NCI-H82 treated with DMSO at 0.1 percent for 48 hours (cell line): ENCODE data around the gene SLC30A1.
A peak's percentile ranks its signal among the peaks of the same experiment; 100 is the strongest.
"Not testable (repeated sequence)": the region's sequence is repeated elsewhere in the genome, so short reads cannot be mapped to it uniquely, and the experiment has no call there.

ENCODE experiments used
- DNase-seq: peaks from one replicate; lab custom pipeline; 2025; ENCODE audit not compliant: unreplicated experiment; lab: John Stamatoyannopoulos, UW

The SLC30A1 gene

DNA sequence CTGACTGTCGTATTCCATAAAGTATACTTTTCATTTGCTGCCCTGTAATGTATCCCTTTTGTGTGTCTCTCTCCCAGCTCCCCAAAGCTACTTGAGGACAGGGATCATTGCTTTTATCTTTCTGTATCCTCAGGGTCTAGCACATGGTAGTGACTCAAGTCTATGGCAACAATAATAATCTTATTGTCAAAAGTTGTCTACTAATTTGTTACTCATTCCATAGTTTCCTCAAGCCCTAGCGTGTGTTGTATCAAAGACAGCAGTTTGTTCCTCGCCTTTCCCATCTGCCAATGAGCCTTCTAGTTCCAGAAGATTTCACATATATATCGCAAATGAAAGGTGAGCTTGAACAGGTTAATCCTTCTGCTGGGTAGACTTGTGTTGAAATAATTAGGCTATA is 9.8 kb upstream of the SLC30A1 start:
- DNase-seq: no peak

DNA sequence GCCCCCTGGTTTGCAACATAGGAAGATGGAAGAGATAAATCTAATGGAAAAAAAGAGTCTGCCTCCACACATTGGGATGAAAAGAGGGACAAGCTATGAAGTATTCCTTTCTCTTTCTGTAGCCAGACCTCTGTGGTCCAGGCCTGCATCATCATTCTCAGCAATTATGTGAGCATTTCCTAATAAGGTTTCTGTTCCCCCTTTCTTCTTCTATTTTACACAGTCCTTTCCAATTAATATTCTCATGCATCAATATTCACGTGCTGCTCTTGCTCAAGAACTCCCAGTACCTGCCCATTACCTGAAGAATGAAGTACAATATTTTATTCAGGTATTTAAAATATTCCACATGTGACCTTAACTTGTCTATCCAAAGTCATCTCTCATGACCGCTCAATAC is 8.2 kb upstream of the SLC30A1 start:
- DNase-seq: no peak

DNA sequence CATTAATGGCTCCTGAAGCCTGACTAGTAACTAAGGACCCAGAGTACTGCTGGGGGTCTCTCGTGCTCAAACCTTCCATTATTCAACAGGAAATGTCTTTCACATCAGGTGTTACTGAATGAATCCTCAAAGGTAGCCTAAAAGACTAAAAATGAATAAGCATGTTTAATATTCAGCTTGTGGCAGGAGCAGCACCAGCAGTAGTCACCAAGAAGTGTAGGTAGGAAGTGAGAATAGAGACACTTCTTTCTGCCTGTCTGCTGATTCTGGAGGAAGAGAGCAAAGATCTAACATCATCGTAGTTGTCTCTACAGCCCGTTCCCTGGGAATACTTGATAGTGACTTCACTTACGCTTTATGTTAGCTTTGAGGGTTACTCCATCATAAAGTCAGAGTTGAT is 7.6 kb upstream of the SLC30A1 start:
- no peak for DNase-seq

DNA sequence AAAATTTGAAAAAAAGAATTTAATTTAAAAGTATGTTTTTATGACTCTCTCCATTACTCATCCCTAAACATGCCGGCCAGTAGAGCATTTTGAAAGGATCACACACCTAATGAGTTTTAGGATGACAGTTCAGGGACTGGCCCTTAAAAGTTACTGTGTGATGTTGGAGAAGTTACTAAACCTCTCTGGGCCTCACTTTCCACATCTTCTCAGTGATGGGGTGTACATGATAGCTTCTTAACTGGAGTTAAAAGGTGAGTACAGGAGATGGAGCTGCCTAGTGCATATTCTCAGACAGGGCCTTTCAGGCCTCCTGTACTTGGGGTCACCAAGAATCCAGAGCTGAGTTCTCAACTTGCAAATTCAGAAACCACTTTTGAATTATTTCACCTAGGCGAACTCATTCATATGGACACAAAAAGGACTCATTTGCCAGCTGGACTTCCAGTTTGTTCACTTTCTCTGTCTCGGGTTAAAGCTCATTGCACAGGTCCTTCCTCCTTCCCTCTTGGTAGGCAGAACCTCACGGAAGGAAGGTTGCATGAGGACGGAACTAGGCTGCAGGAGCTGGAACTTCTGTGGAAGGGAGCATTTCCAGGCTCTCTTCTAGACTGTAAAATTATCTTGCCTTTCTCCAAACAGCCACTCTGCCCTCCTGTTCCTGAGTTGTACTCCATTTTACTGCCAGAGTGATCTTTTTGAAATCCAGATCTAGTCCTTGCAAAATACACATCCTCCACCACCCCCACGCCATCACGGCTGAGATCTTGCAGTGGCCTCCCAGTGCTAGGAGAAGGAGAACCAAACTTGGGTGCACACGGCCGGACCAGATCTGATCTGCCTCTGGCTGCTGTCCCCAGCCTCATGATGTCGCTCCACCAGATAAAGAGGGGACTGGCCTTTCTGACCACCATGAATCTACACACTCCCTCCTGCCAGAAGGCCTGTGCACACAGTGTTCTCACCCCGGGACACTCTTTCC is 4.3 kb upstream of the SLC30A1 start:
- DNase-seq: no peak

GRCh38 chr1:211581526-211581925 is 2.6 kb upstream of the SLC30A1 start:
- DNase-seq: no peak

GRCh38 chr1:211580303-211580687 is 1.3 kb upstream of the SLC30A1 start:
- no peak for DNase-seq

GRCh38 chr1:211579440-211580302 is 710 bp upstream of the SLC30A1 start:
- peak; percentile 74 for DNase-seq

GRCh38 chr1:211577819-211578639 is 932 bp downstream of the SLC30A1 start:
- DNase-seq: peak; percentile 41

GRCh38 chr1:211577277-211577818 is 1.6 kb downstream of the SLC30A1 start:
- DNase-seq: no peak

GRCh38 chr1:211576717-211577116 is 2.2 kb downstream of the SLC30A1 start:
- no peak for DNase-seq

GRCh38 chr1:211574705-211575104 is 4.3 kb downstream of the SLC30A1 start:
- no peak for DNase-seq

- no peak for DNase-seq
Observed at GRCh38 chr1:211571998-211572397, 7.0 kb downstream of the SLC30A1 start.

DNA sequence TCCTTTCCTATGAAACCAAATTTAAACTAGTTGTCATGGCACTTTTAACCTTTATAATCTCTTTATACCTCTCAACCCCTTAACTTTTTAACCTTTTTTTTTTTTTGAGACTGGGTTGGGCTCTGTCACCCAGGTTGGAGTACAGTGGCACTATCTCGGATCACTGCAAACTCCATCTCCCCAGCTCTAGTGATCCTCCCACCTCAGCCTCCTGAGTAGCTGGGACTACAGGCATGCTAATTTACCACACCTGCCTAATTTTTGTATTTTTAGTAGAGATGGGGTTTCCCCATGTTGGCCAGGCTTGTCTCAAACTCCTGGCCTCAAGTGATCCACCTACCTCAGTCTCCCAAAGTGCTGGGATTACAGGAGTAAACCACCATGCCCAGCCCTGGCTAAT is 8.6 kb downstream of the SLC30A1 start:
- DNase-seq: not testable (repeated sequence)

DNA sequence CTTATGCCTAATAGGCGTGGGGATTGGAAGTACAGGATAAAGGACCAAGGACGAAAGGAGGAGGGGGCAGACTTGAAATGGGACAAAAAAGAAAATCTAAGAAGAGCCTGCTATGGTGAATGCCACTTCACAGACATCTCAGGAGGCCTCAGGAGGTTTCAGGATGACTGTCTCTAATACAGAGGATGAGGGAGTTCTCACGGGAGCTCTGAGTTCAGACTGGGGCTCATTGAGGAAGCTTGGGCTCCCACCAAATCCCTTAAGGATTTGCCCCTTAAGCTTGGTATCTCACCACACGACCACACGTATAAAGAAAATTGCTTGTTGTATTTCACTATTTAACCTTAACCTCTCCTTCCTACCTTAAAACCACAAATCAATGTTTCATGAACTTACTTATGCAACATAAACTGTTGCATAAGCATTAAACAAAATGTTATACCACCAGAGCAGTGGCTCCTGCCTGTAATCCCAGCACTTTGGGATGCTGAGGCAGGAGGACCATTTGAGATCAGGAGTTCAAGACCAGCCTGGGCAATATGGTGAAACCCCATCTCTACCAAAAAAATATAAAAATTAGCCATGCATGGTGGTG is 12.4 kb downstream of the SLC30A1 start:
- DNase-seq: no peak

DNA sequence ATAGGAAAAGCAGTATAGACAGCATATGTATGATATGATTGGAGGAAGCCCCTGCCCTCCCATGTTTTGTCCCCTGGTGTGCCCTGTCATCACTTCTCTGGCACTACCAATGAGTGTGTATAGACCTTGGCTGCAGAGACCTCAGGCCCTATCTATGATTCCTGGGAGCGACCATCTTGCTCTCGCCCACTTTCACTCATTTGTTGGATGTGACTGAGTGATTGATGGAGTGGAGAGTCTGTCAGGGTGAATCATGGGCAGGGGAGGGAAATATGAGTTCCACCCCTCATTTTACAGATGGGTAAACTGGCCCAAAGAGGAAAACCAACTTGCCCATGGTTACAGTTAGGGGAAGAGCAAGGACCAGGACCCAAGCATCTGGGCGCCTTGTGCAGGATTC is 14.9 kb downstream of the SLC30A1 start:
- DNase-seq: no peak

DNA sequence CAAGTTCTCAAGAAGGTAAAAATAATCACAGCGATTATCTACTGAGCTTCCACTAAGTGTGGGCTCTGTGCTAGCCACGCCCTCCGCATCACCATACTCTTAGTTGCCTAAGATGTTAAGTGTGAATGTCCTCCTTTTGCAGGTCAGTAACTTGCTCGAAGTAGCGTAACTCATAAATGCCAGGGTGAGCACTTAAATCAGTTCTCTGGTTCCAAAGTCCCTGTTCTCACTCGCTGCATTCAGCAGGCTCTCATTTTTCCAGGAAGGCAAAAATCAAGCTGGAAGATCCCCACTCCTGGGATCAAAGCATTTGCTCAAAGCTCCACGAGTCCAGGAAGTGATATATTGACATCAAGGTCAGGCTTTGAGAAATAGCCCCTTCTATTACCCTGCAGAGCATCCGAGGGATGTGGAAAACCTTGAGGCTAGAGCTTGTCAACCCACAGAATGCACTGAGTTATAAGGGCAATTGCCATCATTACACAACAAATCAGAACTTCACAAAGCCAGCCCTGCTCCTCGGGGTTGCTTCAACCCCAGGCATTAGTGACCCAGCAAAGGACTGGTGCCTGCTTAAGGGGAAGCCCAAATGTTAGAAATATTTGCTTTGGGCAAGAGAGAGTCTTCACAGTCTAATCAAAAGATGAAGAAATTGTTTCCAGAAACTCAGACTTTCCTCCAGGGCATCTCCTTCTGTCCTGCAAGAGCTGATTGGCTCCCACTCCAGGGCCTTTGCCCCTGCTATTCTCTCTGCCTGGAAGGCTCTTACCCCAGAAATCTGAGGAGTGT is 19.5 kb downstream of the SLC30A1 start:
- DNase-seq: no peak

GRCh38 chr1:211557894-211558625 is 20.9 kb downstream of the SLC30A1 start:
- no peak for DNase-seq

DNA sequence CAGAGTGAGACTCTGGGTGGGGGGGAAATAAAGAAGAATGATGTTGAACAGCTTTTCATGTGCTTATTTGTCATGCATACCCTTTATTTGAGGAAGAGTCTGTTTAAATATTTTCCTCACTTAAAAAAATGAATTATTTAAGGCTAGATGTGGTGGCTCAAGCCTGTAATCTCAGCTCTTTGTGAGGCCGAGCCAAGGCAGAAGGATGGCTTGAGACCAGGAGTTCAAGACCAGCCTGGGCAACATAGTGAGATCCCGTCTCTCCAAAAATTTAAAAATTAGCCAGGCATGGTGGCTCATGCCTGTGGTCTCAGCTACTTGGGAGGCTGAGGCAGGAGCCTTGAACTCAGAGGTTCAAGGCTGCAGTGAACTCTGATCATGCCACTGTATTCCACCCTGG is 25.4 kb downstream of the SLC30A1 start:
- no peak for DNase-seq
